WTC11 (cell line): ENCODE data around the gene ZNRF2. TPM values are rescaled to one million over a fixed set of nuclear protein-coding genes. Genes with fewer than 3 reads are reported as not detected.

ENCODE experiments used
- ATAC-seq: fragments of 200-7000 bp; cut with Tn5 transposase; 2 replicates; pipeline ENCODE4 v1.10.0; 2021; ENCODE audit warnings: mild to moderate bottlenecking, moderate library complexity
- CTCF ChIA-PET: fragments of 300-600 bp; sonication (Branson Sonifier 250); formaldehyde crosslinking; loops from one replicate; lab custom pipeline; 2021; ENCODE audit warnings: antibody characterized with exemption; lab: Charles Lee
- POLR2A ChIA-PET: fragments of 350-600 bp; sonication (Branson Sonifier 250); formaldehyde crosslinking; loops from one replicate; lab custom pipeline; 2021; ENCODE audit warnings: antibody characterized with exemption; lab: Charles Lee
- DNase-seq: peaks from one replicate; pipeline ENCODE4 v3.0.0; 2021; ENCODE audit warnings: low spot score
- H3K27ac Mint-ChIP-seq: 2 replicates; pipeline ENCODE4 v1.8.0; 2021; ENCODE audit warnings: mixed read lengths
- H3K27me3 Mint-ChIP-seq: 2 replicates; pipeline ENCODE4 v1.8.0; 2021; ENCODE audit warnings: low read depth, mild to moderate bottlenecking, moderate library complexity, mixed read lengths
- H3K36me3 Mint-ChIP-seq: 2 replicates; pipeline ENCODE4 v1.8.0; 2021; ENCODE audit warnings: mixed read lengths
- H3K4me1 Mint-ChIP-seq: 2 replicates; pipeline ENCODE4 v1.8.0; 2022; ENCODE audit warnings: mixed read lengths
- H3K4me3 Mint-ChIP-seq: 2 replicates; pipeline ENCODE4 v1.8.0; 2021; ENCODE audit warnings: mild to moderate bottlenecking, moderate library complexity, mixed read lengths
- H3K9me3 Mint-ChIP-seq: 2 replicates; pipeline ENCODE4 v1.8.0; 2021; ENCODE audit warnings: mixed read lengths
- ATF2 ChIP-seq: sonication (generic); formaldehyde crosslinking; IDR thresholded peaks from 2 replicates; pipeline ENCODE4 v1.8.1; 2022; ENCODE audit warnings: low read depth, missing genetic modification reagents, borderline replicate concordance
- ATF3 ChIP-seq: sonication (generic); formaldehyde crosslinking; conservative IDR thresholded peaks from 2 replicates; pipeline ENCODE4 v1.8.1; 2022; ENCODE audit warnings: mild to moderate bottlenecking, missing genetic modification reagents
- CREM ChIP-seq: sonication (generic); formaldehyde crosslinking; IDR thresholded peaks from 2 replicates; pipeline ENCODE4 v1.8.1; 2022; ENCODE audit warnings: mild to moderate bottlenecking, missing genetic modification reagents, moderate library complexity
- E2F5 ChIP-seq: sonication (generic); formaldehyde crosslinking; IDR thresholded peaks from 2 replicates; pipeline ENCODE4 v1.8.1; 2022; ENCODE audit warnings: mild to moderate bottlenecking, moderate library complexity, missing genetic modification reagents
- ETV6 ChIP-seq: sonication (generic); formaldehyde crosslinking; IDR thresholded peaks from 2 replicates; pipeline ENCODE4 v1.8.1; 2022; ENCODE audit warnings: mild to moderate bottlenecking, missing genetic modification reagents
- FOXP1 ChIP-seq: sonication (generic); formaldehyde crosslinking; IDR thresholded peaks from 2 replicates; pipeline ENCODE4 v1.8.0; 2022; ENCODE audit warnings: missing genetic modification reagents, mild to moderate bottlenecking, moderate library complexity, borderline replicate concordance
- JUN ChIP-seq: sonication (generic); formaldehyde crosslinking; IDR thresholded peaks from 2 replicates; pipeline ENCODE4 v1.8.0; 2023; ENCODE audit warnings: mild to moderate bottlenecking, missing genetic modification reagents
- MXD4 ChIP-seq: fragments of 250-450 bp; sonication (Bioruptor Pico); IDR thresholded peaks from 2 replicates; pipeline ENCODE4 v1.8.0; 2021; ENCODE audit warnings: mild to moderate bottlenecking, moderate library complexity, borderline replicate concordance
- NFE2L1 ChIP-seq: sonication (generic); formaldehyde crosslinking; IDR thresholded peaks from 2 replicates; pipeline ENCODE4 v1.8.1; 2023; ENCODE audit warnings: missing genetic modification reagents
- NFYB ChIP-seq: sonication (generic); formaldehyde crosslinking; conservative IDR thresholded peaks from 2 replicates; pipeline ENCODE4 v1.8.0; 2022; ENCODE audit warnings: low read depth, missing genetic modification reagents
- NR1H2 ChIP-seq: sonication (generic); formaldehyde crosslinking; IDR thresholded peaks from 2 replicates; pipeline ENCODE4 v1.9.0; 2021; ENCODE audit warnings: mild to moderate bottlenecking, moderate library complexity, missing genetic modification reagents
- OVOL2 ChIP-seq: fragments of 250-450 bp; sonication (Bioruptor Pico); IDR thresholded peaks from 2 replicates; pipeline ENCODE4 v1.9.0; 2021; ENCODE audit warnings: mild to moderate bottlenecking, borderline replicate concordance
- SMAD3 ChIP-seq: sonication (generic); formaldehyde crosslinking; IDR thresholded peaks from 2 replicates; pipeline ENCODE4 v1.8.0; 2022; ENCODE audit warnings: missing genetic modification reagents, mild to moderate bottlenecking, borderline replicate concordance
- SOX15 ChIP-seq: fragments of 250-450 bp; sonication (Bioruptor Pico); IDR thresholded peaks from 2 replicates; pipeline ENCODE4 v1.9.0; 2021; ENCODE audit warnings: mild to moderate bottlenecking
- TP53 ChIP-seq: sonication (generic); formaldehyde crosslinking; IDR thresholded peaks from 2 replicates; pipeline ENCODE4 v1.8.1; 2023; ENCODE audit warnings: mild to moderate bottlenecking, missing genetic modification reagents
- USF2 ChIP-seq: sonication (generic); formaldehyde crosslinking; IDR thresholded peaks from 2 replicates; pipeline ENCODE4 v1.8.1; 2023; ENCODE audit warnings: mild to moderate bottlenecking, missing genetic modification reagents, moderate library complexity
- ZBTB21 ChIP-seq: sonication (generic); formaldehyde crosslinking; IDR thresholded peaks from 2 replicates; pipeline ENCODE4 v1.8.1; 2023; ENCODE audit warnings: mild to moderate bottlenecking, missing genetic modification reagents, borderline replicate concordance
- ZBTB43 ChIP-seq: sonication (generic); formaldehyde crosslinking; IDR thresholded peaks from 2 replicates; pipeline ENCODE4 v1.8.1; 2023; ENCODE audit warnings: mild to moderate bottlenecking, missing genetic modification reagents
- ZNF219 ChIP-seq: sonication (generic); formaldehyde crosslinking; IDR thresholded peaks from 2 replicates; pipeline ENCODE4 v1.8.0; 2023; ENCODE audit warnings: missing genetic modification reagents, mild to moderate bottlenecking, borderline replicate concordance
- ZNF416 ChIP-seq: fragments of 250-450 bp; sonication (Bioruptor Pico); IDR thresholded peaks from 2 replicates; pipeline ENCODE4 v1.9.0; 2021; ENCODE audit warnings: mild to moderate bottlenecking, inconsistent platforms
- ZNF512 ChIP-seq: sonication (generic); formaldehyde crosslinking; IDR thresholded peaks from 2 replicates; pipeline ENCODE4 v1.8.1; 2022; ENCODE audit warnings: missing genetic modification reagents, borderline replicate concordance
- ZNF532 ChIP-seq: fragments of 250-450 bp; sonication (Bioruptor Pico); IDR thresholded peaks from 2 replicates; pipeline ENCODE4 v1.9.0; 2021; ENCODE audit warnings: mild to moderate bottlenecking, borderline replicate concordance
- ZNF671 ChIP-seq: fragments of 250-450 bp; sonication (Bioruptor Pico); IDR thresholded peaks from 2 replicates; pipeline ENCODE4 v1.8.0; 2021; ENCODE audit warnings: mild to moderate bottlenecking
- total RNA-seq: library from RNA; stranded (reverse); gene quantifications from 3 replicates; pipeline ENCODE4 v1.2.3, GENCODE V29; 2021

Gene ZNRF2
- total RNA-seq, 1 experiment from 2014 or later: 18.2 TPM

- Mint-ChIP-seq H3K4me3 (no peak overlapping the region; the same call in 1 of the 2 replicates), H3K4me1 (peaks cover 75% of the 10 kb centered on the region), H3K36me3 (peaks cover 8% of the 10 kb centered on the region), H3K9me3 (peaks cover 5% of the 10 kb centered on the region), H3K27ac (peak overlapping the region; percentile 89), H3K27me3 (no peaks in the 10 kb centered on the region)
- peak; percentile 81 for ATAC-seq
- ChIA-PET CTCF (interaction anchor here (0.6 to 1.2 kb wide), 3 partner anchors 27 to 242 kb away, joined by 3 to 5 read pairs (median 4); no protein-coding TSS in a partner anchor), POLR2A (interaction anchor here (0.6 kb wide), 1 partner anchor 27 kb away, joined by 5 read pairs; no protein-coding TSS in a partner anchor)
- DNase-seq: no peak
- no peak for TF ChIP-seq ZBTB43 (CRISPR knock-in tag)
- no peak for TF ChIP-seq FOXP1 (CRISPR knock-in tag)
- no peak for TF ChIP-seq ZNF532 (CRISPR knock-in tag)
- TF ChIP-seq ZNF416 (CRISPR knock-in tag): no peak
- TF ChIP-seq CREM (CRISPR knock-in tag): no peak
- no peak for TF ChIP-seq TP53 (CRISPR knock-in tag)
- TF ChIP-seq E2F5 (CRISPR knock-in tag): no peak
- TF ChIP-seq NR1H2 (CRISPR knock-in tag): no peak
- no peak for TF ChIP-seq ZNF512 (CRISPR knock-in tag)
- no peak for TF ChIP-seq NFE2L1
- TF ChIP-seq MXD4 (CRISPR knock-in tag): no peak
Observed at GRCh38 chr7:30322271-30323005, 38.0 kb downstream of the ZNRF2 start.

- peaks cover 69% of the 10 kb centered on the region for H3K4me1 Mint-ChIP-seq
- H3K36me3 Mint-ChIP-seq: peaks cover 8% of the 10 kb centered on the region
- DNase-seq: no peak
- H3K27me3 Mint-ChIP-seq: no peaks in the 10 kb centered on the region
- ChIA-PET POLR2A (no interaction called here), CTCF (interaction anchor here (0.9 to 1.2 kb wide), 2 partner anchors 28 to 241 kb away, joined by 4 to 5 read pairs; no protein-coding TSS in a partner anchor)
- H3K27ac Mint-ChIP-seq: peak overlapping the region; percentile 43; the same call in 1 of the 2 replicates
- no peak for ATAC-seq
- no peak overlapping the region for H3K4me3 Mint-ChIP-seq
- H3K9me3 Mint-ChIP-seq: peaks cover 5% of the 10 kb centered on the region
- TF ChIP-seq ETV6 (CRISPR knock-in tag) (no peak), ZNF671 (CRISPR knock-in tag) (no peak), JUN (CRISPR knock-in tag) (no peak), ATF2 (CRISPR knock-in tag) (no peak), NFYB (CRISPR knock-in tag) (no peak), USF2 (CRISPR knock-in tag) (no peak), ZBTB21 (CRISPR knock-in tag) (no peak), SMAD3 (CRISPR knock-in tag) (no peak), OVOL2 (CRISPR knock-in tag) (no peak), ATF3 (CRISPR knock-in tag) (no peak), MXD4 (CRISPR knock-in tag) (no peak), SOX15 (CRISPR knock-in tag) (no peak), ZNF219 (CRISPR knock-in tag) (no peak)
Observed at GRCh38 chr7:30323006-30323355, 38.6 kb downstream of the ZNRF2 start.
